ENCODE measurements around the gene LRRC59.
A peak's percentile ranks its signal among the peaks of the same experiment; 100 is the strongest.

LRRC59 gene

DNA sequence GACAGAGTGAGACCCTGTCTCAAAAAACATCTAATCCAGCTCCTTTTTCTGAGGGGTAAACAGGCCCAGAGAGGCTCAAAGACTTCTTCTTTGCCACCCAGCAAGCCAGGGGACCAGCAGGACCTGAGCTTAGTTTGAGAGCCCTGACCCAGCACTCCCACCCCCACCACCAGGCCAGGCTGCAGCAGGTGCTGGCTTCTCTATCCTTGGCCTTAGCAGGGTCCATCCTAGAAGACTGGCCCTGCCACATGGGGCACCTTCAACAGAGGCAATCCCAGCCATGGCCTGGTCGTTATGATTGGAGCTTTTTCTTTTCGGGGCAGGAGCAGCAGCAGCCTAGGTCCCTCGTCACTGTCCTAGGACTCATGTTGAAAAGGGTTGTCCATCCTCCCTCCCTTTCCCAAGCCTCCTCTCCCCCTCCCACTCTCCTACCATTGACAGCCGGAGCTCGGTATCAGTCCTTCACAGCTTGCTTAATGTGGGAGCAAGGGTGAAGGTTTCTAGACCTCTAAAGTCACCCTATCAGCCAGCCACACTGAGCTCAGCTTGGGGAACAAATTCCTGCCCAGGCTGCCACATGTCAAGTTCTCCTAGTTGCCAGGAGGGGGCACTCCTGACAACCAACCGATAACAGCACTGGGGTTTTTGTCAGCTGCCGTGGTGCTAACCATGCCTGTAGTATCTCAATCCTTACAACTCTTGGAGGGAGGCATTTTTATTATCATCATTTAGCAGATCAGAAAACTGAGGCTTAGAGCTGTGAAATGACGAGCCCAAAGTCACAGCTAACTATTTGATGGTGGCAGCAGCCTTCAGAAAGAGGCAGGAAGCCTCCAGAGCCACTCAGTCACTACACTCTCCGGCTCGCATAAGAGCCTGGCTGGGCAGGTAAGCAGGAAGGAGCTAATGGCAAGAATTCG lies 35.5 kb downstream of the LRRC59 start:
- DNase-seq (ENCODE audit: low read depth), result peak; percentile 74

DNA sequence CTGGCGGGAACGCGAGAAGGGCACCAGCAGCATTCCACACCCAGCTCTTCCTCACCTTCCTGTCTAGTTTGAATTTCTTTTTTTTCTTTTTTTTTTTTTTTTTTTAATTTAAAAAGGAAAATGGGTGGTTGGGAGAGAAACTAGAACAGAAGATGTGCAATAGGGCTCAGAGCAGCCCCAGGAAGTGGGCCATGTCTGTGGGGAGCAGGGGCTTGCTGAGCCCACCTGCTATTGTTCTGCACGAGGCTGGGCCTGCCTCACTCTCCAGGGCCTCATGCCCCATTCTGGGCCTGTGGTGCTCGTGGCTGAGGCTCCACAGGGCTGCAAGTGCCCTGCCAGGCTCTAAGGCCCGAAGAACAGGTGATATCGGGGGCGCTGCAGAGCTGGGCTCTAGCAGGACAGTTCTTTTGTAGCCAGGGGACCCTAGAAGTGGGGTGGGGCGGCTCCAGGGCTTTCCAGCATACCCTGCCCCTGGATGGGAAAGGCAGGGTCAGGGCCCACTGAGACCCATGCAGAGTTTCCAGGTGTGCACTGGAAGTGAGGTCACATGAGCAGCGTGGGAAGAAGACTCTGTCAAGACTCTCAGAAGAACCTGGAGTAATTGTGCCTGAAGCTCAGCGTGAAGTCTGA lies 36.7 kb downstream of the LRRC59 start:
- no peak for DNase-seq (ENCODE audit: low read depth)

DNA sequence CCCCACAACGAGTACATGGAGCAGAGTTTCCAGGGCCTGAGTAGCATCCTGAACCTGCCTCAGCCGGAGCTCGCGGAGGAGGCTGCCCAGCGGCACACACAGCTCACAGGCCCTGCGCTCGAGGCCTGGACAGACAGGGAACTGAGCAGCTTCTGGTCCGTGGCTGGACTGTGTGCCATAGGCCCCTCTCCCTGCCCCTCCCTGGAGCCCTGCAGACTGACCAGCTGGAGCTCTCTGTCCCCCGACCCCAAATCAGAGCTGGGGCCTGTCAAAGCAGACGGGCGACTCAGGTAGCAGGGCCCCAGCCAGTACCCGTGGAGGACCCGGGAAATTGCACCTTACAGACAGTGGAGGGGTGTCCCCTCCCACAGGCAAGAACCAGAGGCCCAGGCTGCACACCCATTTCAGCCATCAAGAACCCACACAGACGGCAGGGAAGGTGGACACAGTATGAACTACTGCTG lies 37.3 kb downstream of the LRRC59 start:
- DNase-seq (ENCODE audit: low read depth), result no peak

DNA sequence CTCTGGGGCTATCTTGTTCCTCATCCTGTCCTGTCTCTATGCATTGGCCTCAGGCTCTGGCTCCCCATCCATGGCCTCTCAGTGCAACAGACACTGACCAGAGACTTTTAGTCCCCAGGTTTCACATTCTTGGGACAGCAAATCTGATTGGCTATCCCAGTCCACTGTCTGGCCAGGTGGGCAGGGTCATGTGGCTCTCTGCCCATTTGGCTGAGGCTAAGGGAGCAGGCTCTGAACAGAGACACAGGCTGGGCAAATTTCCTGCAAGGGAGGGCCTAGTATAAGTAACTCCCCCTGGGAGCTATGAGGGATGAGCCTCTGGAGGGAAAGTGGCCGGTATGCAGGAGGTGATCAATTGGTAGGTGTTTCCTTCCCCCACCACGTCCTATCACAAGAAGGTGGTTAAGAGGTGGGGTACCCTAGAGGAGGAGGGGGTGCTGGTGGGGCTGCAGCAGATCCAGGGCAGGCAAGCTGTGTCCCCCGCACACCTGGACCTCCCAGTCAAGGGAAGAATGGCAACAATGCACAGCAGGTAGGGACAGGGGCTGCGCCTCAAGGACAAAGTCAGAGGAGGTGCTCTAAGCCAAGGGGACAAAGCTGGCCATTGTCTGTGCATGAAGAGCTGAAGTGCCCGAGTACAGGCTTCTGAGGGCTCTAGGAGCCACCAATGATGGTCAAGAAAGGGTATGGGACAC lies 38.2 kb downstream of the LRRC59 start:
- no peak for DNase-seq (ENCODE audit: low read depth)

DNA sequence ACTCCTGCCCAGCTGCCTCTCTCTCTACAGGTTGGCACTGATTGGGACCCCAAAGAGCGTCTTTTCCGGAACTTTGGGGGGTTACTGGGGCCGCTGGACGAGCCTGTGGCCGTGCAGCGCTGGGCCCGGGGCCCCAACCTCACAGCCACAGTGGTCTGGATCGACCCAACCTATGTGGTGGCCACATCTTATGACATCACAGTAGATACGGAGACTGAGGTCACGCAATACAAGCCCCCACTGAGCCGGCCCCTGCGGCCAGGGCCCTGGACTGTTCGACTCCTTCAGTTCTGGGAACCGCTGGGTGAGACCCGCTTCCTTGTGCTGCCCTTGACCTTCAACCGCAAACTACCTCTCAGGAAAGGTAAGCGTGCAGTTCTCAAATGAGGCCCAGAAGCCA lies 39.1 kb downstream of the LRRC59 start:
- no peak for DNase-seq (ENCODE audit: low read depth)

DNA sequence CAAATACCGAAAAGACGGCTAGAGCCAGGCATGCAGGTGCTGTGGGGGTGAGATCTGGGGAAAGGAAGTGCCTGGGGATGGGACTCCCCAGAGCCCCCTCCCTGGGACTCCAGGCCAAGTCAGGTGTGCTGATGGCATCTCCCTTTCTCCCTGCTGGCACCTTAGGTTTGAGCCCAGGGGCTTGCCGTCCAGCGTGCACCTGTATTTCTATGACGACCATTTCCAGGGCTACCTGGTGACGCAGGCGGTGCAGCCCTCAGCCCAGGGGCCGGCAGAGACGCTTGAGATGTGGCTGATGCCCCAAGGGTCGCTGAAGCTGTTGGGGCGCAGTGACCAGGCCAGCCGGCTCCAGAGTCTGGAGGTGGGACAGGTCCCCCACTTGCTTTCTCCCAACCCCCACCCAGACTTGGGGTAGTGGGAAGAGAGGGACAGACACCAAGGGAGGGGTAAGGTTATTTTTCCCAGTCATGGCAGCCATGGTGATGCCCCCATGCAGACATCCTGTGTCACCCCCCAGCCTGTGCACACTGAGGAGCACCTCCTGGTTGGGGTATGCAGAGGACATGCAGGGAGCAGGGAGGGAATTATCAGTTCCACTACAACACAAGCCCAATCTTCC lies 40.3 kb downstream of the LRRC59 start:
- DNase-seq (ENCODE audit: low read depth), result no peak

DNA sequence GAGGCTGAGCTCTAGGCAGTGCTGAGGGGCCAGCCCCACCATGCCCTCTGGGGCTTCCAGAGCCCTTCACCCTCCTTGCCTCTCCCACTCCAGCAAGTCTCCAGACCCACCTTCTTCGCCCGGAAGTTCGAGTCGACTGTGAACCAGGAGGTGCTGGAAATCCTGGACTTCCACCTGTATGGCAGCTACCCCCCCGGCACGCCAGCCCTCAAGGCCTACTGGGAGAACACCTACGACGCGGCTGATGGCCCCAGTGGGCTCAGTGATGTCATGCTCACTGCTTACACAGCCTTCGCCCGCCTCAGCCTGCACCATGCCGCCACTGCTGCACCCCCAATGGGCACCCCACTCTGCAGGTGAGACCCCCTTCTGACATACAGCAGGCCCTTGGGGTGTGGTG lies 40.9 kb downstream of the LRRC59 start:
- no peak for DNase-seq (ENCODE audit: low read depth)

DNA sequence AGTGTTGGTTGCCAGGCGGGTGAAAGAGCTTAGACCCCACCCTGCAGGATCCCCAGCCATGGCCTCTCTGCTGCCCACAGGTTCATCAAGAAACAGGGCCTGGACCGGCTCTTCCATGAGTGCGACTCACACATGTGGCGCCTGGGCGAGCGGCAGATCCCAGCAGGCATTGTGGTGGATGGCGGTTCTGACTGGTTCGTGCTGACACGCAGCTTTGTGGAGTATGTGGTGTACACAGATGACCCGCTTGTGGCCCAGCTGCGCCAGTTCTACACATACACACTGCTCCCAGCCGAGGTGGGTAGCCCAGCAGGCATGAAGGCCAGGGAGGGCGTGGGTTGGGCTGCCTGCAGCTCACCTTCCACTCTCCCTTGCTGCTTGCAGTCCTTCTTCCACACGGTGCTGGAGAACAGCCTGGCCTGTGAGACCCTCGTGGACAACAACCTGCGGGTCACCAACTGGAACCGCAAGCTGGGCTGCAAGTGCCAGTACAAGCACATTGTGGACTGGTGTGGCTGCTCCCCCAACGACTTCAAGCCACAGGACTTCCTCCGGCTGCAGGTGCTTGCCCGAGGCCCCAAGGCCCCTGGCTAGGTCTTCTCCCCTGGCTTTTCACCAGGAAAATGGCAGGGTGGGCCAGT lies 41.5 kb downstream of the LRRC59 start:
- DNase-seq (ENCODE audit: low read depth), result no peak

DNA sequence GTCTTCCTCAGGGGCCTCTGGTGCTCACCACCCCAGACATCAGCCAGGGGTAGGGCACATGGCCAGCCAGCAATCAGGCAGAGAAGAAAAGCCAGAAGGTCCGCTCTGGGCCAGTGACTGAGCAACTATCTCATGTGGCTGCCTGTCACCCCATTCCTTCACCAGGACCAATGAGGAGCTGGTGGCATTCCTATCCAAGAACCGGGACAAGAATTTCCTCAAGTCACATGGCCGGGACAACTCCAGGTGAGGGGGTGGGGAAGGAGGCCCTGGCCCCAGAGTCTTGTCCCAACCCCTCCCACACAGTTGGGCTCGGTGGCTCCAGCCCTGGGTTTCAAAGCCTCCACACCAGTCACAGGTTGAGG lies 42.0 kb downstream of the LRRC59 start:
- DNase-seq (ENCODE audit: low read depth), result no peak

DNA sequence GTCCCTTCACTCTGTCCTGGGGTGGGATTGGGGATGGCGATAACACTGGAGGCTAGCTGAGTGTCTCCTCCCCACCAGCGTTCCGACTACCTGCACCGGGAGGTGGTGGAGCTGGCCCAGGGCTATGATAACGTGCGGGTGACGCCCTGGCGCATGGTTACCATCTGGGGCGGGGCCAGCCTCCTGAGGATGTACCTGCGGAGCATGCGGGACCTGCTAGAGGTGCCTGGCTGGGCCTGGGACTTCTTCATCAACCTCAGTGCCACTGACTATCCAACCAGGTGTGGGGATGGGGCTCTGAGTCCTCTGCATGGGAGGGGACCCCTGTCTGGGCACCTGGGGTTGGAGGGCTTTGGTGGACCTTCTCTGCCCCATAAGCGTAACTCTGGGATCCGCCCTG lies 42.5 kb downstream of the LRRC59 start:
- DNase-seq (ENCODE audit: low read depth), result no peak

DNA sequence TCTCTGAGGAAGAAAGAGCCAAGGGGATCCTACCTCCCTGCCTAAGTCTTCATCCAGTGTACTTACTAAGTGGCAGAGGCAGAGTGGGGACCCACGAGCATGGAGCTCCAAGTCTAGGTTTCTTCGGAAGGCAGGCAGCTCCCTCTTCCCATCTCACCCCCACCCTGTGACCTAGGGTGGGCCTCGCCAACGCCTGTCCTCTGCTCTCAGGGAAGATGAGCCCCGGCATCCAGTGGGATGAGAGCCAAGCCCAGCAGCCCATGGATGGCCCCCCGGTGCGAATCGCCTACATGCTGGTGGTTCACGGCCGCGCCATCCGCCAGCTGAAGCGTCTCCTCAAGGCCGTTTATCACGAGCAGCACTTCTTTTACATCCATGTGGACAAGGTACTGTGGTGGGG lies 43.1 kb downstream of the LRRC59 start:
- DNase-seq (ENCODE audit: low read depth), result no peak

DNA sequence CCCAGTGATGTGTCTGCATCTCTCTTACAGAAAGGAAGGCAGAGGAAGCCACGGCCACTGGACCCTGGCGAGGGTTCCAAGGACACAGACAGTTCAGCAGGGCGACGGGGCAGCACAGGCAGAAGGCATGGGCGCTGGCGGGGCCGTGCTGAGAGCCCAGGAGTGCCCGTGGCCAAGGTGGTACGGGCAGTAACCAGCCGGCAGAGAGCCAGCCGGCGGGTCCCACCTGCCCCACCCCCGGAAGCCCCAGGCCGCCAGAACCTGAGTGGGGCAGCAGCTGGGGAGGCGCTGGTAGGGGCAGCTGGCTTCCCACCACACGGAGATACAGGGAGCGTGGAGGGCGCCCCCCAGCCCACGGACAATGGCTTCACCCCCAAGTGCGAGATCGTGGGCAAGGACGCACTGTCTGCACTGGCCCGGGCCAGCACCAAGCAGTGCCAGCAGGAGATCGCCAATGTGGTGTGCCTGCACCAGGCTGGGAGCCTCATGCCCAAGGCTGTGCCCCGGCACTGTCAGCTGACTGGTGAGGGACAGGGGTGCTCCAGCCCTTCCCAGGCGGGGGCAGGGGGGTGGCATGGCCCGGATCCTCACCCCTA lies 43.6 kb downstream of the LRRC59 start:
- DNase-seq (ENCODE audit: low read depth), result no peak

DNA sequence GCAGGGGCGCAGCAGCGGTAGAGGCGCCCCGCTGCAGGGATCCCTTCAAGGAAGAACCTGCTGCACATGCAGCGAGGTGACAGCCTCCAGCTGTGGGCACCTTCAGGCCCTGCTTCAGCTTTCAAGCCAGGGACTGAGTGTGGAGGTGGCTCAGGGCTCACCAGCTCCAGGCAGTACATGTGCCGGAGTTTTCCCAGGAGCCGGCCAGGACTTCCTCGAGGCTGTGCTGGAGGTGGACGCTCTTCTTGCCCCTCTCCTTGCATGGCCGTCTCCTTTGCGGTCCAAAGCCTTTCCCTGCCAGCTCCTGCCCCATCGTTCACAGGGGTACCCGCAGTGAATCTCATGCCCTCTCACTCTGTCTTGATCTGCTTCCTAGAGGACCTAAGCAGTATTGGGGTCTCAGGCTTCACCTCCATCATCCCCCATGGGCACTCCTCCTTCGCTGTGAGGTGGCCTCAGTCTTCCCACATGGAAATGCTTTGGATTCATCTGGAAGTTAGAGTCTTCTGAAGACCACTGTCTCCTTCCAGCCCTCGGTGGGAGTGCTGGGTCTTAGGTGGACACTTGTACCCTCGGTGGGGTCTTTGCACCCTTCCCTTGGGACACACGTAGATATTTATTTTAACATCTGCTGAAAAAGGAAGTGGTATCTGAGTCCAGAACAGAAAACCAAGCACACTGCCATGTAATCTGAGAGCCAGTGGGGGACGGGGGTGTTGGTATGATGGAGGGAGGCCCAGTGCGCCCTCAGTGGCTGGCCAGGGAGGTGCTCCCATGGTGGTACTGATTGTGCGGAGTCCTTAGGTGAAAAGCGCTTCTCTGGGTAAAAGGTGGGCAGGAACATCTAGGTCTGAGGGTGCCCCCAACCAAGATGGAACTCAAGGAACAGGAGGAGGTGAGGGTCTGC lies 44.4 kb downstream of the LRRC59 start:
- DNase-seq (ENCODE audit: low read depth), result no peak

DNA sequence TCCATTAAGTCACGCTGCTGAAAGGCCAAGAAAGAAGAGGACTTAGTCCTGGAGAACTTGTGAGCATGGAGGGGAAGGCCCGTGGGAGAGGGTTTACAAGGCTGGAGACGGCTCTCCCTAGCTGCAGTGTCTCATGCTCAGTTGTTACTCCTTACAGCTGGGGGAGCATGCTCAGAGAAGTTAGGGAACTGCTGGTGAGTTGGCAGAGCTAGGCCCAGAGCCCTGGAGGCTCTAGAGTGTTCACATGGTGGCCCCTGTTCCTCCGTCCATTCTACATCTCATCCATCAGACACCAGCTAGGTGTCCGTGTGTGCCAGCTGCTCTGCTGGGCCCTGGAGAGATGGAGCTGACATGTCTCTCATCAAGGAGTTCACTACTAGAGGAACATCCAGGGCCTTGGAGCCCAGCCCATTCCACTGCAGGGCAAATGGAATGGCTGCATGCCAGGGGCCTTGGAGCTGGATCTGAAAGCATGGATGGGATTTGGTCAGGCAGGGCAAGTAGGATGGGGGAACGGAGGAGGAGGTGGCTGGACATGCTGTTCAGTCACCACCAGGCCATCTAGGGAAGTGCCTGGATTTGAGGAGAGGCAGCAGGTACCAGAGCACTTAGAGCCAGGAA lies 45.1 kb downstream of the LRRC59 start:
- DNase-seq (ENCODE audit: low read depth), result no peak

DNA sequence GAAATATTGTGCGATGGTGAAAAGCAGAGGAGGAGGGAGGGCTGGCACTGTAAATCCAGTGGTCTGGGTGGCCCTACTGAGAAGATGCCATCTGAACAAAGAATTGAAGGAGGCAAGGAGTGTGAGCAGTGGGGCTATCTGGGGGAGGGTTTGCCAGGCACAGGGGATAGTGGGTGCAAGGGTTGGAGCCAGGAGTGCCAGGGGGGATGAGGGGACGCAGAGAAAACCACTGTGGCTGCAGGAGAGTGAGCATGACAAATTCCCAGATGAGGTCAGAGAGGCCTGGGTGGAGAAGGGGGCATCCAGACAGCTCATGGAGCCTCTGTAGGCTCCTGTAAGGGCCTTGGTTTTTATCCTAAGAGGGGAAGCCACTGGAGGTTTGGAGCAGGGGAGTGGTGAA lies 46.6 kb downstream of the LRRC59 start:
- DNase-seq (ENCODE audit: low read depth), result no peak

DNA sequence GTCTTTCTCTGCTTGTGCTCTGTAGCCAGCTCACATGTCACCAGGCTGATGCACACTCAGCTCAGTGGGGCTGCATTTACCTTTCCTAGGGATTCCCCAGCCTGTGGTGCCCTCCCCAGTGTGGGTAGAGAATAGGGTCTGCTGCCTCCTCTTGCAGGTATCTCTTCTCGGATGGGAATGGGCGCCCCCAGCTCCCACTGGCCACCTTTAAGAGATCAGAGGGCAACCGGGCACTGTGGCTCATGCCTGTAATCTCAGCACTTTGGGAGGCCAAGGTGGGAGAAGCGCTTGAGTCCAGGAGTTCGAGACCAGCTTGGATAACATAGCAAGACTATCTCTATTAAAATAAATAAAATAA lies 48.1 kb downstream of the LRRC59 start:
- DNase-seq (ENCODE audit: low read depth), result no peak

DNA sequence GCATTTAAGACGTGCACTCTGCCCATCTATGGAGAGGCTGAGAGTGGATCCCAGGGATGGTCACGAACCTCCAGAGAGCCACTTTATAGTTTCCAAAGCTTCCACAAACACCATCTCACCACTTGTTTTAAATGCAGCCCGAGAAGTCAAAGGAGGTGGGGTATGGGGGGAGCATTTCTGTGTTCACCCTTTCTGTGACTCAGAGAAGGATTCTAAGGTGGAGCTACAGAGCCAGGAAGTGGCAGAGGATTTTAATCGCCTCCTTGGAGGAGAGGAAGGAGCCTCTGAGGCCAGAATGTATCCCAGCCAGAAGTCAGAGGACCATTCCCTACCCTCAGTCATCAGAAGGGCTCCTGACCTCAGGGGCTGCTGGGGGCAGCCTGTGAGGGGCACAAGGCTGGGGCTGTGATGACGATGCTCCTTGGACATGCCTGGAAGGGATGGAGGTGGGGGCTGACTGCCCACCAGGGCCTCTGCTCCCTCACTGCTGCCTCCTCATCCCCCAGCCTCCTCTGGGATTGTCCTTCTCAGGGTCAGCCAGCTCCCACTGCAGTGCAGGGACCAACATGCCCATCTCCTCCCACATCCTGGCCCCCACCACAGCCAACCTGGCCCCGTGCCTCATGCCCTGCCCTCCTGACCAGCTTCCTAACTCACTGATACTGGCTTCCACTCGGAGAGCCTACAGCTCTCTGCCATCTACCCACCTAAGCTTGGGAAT lies 48.6 kb downstream of the LRRC59 start:
- DNase-seq (ENCODE audit: low read depth), result no peak

DNA sequence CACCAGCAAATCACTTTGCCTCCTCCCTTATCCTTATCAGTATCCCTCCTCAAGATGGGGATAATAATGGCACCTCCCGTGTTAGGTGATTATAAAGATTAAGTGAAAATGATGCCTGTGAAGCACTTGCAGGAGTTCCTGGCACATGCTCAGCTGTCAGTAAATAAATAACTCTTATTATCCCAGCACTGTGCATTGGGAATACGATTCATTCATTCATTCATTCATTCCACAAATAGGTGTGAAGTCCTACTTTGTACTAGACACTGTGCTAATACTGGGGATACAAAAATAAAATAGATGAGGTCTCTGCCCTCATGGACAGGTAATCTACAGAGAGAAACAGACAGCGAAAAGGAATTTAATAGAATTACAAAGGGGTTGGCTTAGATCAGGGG lies 49.4 kb downstream of the LRRC59 start:
- DNase-seq (ENCODE audit: low read depth), result no peak

DNA sequence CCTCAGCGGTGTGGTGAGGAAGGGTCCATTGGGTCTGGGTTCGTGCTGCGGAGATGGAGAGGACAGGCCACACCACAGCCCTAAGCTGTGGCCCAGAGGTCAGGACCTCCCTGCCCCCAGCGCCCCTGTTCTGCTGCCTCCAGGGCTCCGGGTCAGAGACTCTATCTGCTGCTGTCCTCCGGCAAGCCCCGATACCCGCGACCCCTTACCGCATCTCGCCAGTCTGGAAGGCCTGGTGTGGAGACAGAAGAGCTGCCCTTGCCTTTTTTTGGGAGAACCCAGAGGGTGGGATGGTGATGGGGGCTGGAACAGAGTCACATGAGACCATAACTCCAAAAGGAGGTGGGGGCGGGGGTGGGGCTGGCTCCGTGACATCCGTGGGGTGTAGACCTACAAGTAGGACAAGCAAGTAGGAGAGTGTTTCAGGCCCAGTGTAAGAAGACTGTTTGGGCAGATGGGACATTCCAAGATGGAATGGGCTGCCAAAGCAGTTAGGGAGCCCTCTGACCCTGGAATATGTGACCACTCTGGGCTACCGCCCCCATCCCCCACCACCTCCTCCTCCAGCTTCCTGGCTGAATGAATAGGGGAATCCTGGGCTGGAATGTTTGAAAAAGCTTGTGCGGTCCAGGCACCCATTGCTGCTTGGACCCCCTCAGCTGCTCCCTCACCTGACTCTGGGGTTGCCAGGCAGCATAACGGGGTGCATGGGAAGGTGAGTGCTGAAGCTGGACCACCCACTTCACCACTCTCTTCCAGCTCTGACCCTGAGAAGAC lies 50.0 kb downstream of the LRRC59 start:
- DNase-seq (ENCODE audit: low read depth), result no peak
